NCI-H128 (cell line): Measurements from ENCODE around the gene CTLA4.

Experiments
- DNase-seq: peaks from one replicate; lab custom pipeline; 2025; ENCODE audit not compliant: unreplicated experiment; lab: John Stamatoyannopoulos, UW

CTLA4 gene

DNA sequence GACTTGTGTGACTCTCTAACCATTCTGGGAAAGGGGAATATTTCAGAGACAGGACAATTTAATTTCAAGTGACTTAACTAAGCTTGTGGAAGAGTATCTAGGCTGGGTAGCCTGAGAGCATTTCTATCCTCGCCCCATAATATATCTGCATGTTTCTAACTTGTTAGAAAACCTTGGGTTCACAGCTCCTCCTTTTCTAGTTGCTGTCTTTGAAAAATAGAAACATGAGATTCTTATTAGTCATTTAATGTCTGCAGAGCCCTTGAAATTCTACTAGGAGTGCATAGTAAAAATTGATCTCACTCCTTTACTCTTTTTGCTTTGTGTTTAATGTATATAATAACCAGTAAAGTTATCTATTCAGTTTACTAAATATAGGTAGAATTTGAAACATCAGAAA is 22.4 kb downstream of the CTLA4 start:
- no peak for DNase-seq

DNA sequence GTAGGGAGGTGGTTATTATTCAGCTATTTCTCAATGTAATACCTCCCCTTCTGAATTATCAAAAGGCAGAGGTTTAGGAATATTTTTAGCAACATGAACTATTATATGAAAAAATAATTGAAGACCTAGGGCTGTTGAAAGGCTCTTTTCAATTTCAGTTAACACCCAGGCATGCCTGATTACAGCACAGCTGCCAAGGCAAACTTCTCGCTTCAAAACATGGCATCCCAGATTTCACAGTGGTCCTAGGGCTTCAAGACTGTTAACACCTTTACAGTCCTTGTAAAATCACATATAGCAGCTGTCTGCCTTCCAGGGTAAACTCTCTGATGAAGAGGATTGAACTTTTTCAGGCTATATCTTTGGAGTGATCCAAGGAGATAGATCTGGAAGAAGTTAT is 23.2 kb downstream of the CTLA4 start:
- DNase-seq: no peak

DNA sequence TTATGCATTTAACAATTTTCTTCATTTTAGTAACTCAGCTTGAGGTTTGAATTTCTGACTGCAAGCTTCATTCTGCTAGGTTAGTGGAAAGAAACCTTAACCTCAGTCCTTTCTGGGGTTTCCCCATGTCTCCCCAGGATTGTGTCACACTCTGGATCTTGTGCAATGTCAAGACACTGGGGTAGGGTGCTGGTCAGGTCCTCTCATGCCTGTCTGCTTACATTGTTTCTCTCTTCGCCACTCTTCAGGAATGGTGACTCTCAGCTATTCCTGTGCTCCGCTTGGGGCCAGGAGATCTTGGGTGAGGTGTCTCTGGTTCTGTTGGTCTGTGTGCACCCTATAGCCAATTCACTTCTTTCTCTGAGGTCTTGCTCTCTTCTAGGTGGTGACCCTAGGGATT is 23.9 kb downstream of the CTLA4 start:
- DNase-seq: no peak

DNA sequence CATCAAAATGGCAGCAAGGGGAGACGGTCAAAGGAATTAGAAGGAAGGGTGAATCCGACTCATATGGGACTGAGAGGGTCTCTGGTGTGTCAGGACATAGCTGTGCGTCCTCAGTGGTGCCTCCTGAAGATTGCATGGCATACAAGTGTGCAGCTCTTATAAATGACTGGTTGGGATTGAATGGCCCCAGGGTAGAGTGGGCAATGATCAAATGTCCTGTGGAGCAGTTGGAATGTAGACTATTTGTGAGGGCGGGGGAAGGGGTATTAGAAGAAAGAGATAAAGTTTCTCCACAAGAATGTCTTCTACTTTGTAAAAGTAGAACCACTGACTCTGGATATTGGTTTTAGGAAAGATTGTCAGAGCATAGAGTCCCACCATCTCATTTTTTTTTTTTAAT is 24.6 kb downstream of the CTLA4 start:
- no peak for DNase-seq

DNA sequence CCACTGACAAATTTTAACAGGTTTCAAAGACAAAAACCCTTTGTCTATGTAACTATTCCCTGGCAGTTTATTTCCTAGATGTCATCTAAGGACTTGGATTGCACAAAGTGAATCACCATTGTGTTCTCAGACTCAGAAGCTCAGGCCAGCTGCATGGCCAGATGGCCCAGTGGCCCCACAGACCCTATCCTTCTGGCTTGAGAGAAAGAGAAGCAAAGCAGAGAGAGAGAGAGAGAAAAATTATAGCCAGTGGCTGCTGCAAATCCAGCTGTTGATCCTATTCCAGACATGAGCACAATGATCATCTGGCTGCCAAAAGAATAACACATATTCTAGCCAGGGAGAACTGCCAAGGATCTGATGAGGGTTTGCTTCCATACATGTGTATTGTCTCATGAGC is 25.8 kb downstream of the CTLA4 start:
- DNase-seq: no peak

DNA sequence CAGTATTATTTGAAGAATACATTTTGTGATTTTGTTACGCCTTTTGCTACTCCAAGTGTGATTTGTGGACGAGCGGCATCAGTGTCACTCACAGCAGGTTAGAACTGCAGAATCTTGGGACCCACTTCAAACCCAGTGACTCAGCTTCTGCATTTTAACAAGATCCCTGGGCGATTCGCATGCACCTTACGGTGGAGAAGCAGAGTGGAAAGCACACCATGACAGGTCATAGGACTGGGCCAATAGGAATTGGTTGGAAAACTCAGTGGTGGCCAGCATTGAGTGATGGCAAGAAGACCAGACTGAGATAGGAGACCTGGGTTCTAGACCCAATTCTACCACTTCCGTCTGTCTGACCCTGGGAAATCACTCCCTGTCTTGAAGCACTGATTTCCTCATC is 26.3 kb downstream of the CTLA4 start:
- no peak for DNase-seq

DNA sequence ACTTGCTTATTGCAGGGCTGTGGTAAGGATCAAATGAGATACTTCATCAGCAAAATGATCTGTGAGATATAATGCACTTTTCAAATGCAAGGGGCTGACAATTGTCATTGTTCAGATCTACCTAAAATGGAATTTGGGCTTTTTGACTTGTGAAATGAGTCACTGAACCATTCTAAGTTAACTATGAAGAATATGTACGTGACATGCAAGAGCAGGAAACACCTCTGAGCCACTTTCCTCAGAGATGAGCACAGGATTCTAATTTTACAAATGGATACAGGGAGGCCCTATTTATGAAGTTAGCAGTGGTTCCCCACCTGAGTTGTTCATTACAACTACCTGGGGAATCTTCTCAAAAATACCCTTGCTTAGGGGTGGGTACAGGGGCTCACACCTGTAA is 26.7 kb downstream of the CTLA4 start:
- DNase-seq: no peak

DNA sequence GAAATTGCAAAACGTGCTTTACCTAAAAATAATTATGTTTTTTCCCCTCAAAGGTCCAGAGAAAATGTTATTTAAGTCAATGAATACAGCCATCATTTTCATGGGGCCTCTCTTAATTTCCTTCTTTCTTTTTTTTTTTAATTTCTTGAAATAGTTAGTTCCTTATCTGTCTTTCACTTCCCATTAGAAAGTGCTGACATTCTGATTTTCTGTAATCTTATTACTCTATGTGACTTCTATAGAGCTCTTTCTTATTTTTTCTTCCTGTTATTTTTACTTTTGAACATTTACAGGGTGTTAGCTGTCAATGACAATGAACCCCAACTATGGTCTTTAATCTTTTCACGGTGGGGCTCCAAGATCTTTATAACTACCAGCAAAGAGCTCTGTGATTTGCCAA is 30.0 kb downstream of the CTLA4 start:
- DNase-seq: no peak

DNA sequence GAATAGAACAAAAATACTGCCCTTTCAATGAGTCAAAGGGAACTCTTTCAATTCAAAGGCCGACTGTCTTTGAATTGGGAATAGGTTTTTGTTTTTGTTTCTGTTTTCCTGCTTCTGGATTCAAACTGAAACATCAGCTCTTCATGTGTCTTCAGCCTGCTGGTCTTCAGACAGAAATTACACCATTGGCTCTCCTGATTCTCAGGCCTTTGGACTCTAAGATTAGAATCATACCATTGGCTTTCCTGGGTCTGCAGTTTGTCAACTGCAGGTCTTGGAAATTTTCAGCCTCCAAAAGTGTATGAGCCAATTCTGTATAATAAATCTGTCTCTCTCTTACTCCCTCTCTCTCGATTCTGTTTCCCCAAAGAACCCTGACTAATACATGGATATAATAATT is 31.1 kb downstream of the CTLA4 start:
- DNase-seq: no peak

DNA sequence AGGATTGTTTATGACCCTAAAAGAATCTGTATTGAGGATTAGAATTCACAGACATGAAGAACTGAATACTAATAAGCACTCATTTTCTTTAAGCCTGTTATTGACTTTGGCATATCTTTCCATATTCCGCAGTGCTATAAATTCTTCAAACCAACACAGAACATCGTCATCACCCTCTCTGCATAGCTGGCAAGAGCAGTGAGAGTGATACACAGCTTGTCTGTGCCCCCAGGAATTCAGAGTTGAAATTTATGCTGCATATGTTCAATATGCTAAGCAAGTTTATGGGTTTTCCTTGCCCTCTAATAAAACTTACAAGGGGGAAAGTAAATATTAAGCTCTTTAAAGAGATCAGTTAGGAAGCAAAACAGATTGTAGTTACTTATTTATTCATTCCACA is 32.7 kb downstream of the CTLA4 start:
- no peak for DNase-seq

DNA sequence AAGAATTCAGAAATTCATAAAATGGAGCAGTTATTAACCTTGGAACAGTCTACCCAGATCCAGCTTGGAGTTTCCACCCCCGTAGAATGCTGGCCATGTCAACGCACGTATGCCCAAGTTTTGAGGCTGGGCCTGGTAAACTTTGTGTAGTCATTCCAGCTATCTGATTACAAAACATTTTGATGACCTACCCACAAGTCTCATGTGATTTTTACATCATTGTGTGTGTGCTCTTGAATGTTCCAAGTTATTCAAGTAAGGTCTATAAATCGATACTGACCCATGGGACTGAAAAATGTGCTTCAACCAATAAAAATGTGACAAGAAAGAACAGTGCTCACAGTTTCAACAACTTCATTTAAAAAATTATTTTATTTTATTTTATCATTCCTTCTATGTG is 36.5 kb downstream of the CTLA4 start:
- no peak for DNase-seq

DNA sequence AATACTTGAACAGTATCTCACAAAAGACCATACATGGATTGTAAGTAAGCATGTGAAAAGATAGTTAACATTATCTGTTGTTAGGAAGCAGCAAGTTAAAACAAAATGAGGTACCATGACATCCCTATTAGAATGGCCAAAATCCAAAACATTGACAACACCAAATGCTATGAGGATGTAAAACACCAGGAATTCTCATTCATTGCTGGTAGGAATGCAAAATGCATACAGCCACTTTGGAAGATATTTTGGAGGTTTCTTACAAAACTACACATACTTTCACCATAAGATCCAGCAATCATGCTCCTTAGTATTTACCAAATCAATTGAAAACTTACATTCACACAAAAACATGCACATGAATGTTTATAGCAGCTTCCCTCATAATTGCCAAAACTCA is 38.1 kb downstream of the CTLA4 start:
- no peak for DNase-seq

DNA sequence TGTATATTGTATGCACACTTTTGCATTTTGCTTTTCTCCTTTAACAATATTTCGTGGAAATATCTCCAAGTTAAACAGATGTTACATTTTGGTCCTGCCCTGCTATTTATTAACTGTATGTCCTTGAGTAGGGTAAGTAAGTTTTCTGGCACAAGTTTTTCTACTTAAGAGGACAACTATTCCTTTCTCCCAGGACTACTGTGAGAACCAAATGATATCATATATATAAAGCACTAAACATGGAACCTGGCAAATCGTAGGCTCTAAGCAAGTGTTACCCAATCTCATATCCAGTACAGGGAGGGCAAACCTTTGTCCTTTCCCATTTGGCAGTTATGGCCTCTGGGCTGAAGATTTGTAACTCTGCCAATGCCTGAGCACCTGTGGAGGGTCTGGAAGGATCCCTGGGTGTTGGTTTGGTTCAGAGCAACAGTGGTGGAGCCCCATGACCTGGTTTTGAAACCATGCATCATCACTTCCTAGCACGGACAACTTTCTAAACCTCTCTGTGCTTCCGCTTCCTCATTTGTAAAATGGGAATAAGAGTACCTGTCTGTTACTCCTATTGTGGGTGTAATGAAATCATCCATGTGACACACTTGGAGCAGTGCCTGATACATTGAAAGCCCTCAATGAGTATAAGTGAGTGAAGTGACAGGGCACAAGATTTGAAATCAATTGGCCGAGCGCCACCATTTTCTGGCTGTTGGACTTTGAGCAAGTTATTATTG is 40.7 kb downstream of the CTLA4 start:
- DNase-seq: no peak

DNA sequence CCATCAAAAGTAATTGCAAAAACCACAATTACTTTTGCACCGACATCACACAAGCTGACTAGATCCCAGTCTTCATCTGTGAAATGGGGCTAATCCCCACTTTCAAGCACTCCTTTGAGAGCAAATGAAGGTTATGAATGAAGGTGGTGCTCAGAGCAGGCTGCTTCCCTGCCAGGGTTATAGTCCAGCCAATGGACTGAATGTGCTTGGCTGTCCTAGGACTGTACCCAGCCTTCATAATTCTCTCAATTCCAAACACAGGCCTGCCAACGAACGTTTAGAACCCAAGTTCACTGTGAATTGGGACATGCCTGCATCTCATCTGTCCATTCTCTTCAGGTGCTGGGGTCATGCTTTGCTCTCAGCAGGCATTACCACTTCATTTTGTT is 41.2 kb downstream of the CTLA4 start:
- DNase-seq: no peak

DNA sequence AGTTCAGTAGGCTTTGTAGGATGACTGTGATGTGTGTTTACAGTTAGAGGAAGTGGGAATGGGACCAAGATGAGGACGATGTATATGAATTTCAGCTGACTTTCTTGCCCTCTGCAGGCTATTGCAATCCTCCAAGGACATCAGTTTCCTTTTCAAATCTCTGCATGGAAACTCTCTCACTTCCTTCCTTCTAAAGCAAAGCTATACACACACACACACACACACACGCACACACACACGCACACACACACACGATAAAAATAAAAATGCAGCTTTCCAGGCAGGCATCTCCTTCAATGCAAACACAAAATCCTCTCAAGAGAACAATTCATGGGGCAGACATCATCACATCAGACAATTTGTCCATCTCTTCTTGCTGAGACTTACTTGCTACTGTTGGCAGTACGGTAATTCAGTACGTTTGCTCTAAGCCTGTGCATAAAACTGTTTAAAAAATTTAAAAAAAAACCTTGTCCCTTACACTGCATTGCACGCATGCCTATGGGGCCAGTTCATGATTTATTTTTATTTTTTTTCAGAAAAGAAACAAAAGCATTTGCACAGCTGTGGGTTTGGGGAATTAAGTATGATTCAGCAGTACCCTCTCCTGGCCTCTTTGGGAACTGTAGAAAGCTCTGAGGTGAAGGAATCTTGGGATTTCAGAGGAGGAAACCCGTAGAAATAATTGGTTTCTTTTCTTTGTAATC is 41.8 kb downstream of the CTLA4 start:
- no peak for DNase-seq

DNA sequence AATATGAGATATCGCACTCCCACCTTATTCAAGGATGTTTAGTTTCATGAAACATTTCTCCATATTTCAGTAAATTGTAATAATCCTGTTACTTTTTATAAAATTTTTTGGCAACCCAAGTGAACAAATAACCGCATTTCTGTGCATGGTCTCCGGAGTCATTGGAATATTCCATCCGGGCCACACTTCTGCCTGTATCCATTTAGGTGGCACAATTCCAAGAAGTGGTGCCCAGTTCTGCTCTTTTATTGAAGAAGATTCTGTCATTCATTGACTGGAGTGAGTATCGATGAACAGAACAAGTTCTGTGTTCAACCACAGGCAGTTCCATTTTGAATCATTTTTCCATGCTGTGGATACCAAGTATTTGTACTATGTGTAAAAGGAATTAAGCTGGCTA is 42.4 kb downstream of the CTLA4 start:
- DNase-seq: no peak

DNA sequence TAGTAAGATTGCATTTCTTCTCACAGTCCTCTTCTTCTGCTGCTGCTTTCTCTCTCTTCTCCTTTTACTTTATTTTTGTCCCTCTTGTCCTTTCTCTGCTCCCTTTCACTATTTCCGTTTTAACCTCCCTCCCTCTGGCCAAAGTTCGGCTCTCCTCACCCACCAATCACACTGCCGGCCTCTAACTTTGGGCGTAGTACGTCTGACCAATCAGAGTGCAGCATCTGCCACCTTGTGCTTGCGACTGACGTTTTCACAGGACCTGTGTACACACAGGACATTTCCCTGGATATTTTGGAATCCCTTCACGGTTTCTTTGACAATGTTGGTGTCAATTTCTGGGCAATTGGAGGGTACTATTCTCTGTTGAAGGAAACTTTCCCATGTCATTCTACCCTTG is 46.4 kb downstream of the CTLA4 start:
- DNase-seq: no peak

DNA sequence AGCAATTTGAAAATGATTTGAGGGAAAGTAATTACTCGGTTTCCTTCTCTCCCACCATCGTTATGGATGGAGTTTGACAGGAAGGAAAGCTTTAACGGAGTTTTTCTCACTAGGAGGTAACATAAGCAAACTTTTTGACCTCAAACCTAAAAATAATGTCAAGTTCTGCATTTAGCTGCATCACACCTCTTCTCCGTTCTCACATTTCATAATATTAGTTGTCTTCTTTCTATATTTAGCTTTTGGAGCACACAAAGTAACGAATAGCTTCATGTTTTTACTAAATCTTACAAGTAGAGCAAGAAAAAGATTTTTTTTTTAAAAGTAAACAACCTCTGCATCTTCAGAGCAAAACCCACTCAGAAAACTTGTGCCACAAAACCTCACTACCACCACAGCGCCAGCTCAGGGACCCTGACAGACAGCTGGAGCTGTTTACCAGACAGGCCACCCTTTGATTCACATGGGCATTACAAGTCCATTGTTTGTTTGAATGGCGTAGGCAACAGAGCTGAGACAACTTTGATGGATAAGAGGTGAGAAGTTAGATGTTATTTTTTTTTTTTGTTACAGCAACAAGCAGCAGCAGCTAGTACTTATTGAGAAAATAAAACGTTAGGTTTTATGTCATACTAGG is 47.1 kb downstream of the CTLA4 start:
- DNase-seq: no peak

DNA sequence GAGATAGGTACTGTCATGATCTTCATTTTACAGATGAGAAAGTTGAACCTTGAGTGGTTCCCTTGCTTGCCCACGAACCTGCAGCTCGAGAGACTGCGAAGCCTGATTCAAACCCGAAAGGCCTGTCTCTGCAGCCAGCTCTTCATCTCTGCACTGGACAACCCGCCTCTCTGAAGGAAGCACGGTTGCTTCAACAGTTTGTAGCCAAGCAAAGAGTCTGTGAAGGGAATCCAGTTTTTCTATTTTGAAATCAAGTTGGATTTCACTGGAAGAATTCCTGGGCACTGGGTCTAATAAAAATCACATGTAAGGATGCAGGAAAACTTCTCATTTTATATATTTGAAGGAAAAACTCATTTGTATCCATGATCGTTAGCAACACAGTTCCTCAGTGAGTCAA is 47.7 kb downstream of the CTLA4 start:
- no peak for DNase-seq

DNA sequence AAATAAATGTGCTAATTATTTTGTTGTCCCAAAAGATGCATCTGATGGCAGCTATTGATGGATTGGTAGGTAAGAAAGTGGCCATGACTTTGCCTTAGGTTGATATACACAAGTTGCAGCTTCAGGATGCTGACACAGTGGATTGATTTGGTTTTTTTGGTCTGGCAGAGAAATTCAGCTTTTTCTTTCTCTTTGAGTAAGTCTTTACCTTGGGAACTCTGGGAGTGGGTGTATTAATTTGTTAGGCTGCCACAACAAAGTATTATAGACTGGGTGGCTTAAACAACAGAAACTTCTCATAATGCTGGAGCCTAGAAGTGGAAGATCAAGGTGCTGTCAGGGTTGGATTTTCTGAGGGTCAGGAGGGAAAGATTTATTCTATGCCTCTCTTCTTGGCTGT is 49.2 kb downstream of the CTLA4 start:
- DNase-seq: no peak

DNA sequence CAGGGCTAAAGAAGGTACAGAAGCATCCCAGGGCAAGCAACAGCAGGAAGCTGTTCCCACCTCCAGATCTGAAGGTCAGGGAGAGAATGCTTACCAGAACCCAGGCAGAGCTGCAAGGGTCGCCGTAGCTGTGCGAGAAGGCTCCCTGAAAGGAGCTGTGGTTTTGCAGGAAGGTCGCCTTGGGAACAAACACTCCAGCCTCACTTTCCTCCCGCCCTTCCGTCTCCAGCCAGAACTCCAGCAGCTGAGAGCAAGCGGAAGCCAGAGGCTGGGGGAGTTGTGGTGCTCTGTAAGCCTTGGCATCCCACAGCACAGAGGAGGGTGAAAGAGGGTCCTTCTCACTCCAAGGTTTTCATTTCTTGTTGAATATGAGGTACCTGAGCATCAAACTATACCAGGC is 50.7 kb downstream of the CTLA4 start:
- DNase-seq: no peak

DNA sequence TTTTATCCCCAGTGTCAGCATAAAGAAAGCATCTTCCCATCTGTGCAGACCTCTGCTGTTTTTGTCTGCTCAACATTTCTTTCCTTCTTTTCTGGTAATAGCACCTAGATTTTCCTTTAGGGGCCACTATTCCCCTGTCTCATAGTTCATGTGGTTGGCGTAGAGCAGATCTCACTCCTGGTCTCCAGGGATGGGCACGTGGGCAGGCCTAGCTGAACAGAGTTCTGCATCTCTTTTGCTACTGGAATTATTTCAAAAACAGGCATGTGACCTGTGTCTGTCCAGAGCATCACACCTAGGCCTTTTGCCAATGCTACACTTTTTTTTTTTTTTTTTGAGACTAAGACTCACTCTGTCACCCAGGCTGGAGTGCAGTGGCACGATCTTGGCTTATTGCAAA is 51.3 kb downstream of the CTLA4 start:
- no peak for DNase-seq
